GM18520 (cell line): ENCODE measurements around the gene TRIOBP.

Source experiments
- ATAC-seq: cut with Tn5 transposase; IDR thresholded peaks from one replicate; pipeline ENCODE4 v1.9.1; 2021; ENCODE audit not compliant: unreplicated experiment

Gene TRIOBP

DNA sequence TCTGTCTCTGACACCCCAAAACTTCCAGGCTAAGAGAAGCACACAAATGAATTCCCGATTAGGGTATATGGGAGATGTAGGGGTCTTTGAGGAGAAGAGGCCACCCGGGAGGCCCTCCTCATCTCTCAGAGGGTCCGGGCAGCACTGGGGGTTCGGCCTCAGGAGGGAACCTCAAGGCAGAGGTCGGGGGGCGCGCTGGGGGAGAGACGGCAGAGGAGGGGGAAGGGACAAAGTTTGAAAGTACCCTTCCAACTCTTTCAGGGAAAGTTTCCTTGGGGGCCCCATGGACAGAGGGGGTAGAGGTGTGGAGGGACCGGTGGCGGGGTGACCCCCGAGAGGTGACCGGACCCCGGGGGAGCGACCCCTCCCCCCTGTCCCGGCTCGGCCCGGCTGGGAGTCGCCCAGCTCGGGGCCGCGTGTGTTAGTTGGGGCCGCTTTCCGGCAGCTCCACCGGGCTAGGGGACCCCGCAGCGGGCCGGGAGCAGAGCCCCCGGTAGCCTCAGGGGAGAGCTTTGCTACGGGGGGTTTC, 107.6 kb downstream of the TRIOBP start:
- ATAC-seq = no peak

- ATAC-seq = no peak
Observed at GRCh38 chr22:37804881-37805809, 108.3 kb downstream of the TRIOBP start.

GRCh38 chr22:37805810-37806277, 109.0 kb downstream of the TRIOBP start:
- no peak for ATAC-seq

GRCh38 chr22:37806409-37807333, 109.8 kb downstream of the TRIOBP start:
- ATAC-seq = no peak

- ATAC-seq = peak; percentile 75
Observed at GRCh38 chr22:37807410-37808293, 110.8 kb downstream of the TRIOBP start, which contains the start of gene GCAT. Gene GCAT, plus strand, starts transcription at chr22:37807934. Its CDS starts 34 bp downstream, at chr22:37807968.

GRCh38 chr22:37808294-37808657, 111.4 kb downstream of the TRIOBP start:
- no peak for ATAC-seq

- no peak for ATAC-seq
Observed at GRCh38 chr22:37809672-37810333, 113.0 kb downstream of the TRIOBP start.

GRCh38 chr22:37811867-37812266, 115.0 kb downstream of the TRIOBP start:
- no peak for ATAC-seq

- no peak for ATAC-seq
Observed at GRCh38 chr22:37812869-37813678, 116.2 kb downstream of the TRIOBP start.

GRCh38 chr22:37815593-37815992, 118.7 kb downstream of the TRIOBP start:
- no peak for ATAC-seq

DNA sequence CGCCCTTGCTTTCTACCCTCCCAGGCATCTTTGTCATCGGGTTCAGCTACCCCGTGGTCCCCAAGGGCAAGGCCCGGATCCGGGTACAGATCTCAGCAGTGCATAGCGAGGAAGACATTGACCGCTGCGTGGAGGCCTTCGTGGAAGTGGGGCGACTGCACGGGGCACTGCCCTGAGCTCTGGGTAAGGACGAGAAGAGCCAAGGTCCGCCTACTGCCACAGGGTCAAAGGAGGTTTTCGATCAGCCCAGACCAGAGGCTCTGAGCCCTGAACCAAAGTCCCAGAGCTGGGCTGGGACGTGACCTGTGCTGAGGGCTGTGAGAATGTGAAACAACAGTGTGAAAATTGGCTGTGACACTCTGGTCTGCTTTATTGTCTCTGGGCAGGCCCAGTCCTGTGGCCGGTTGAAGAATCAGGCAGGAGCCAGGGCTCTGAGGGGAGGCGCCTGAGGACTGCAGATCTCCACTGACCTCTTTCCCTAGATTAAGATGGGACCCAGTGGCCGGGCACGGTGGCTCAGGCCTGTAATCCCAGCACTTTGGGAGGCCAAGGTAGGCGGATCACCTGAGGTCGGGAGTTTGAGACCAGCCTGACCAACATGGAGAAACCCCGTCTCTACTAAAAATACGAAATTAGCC, 119.8 kb downstream of the TRIOBP start:
- ATAC-seq = no peak

DNA sequence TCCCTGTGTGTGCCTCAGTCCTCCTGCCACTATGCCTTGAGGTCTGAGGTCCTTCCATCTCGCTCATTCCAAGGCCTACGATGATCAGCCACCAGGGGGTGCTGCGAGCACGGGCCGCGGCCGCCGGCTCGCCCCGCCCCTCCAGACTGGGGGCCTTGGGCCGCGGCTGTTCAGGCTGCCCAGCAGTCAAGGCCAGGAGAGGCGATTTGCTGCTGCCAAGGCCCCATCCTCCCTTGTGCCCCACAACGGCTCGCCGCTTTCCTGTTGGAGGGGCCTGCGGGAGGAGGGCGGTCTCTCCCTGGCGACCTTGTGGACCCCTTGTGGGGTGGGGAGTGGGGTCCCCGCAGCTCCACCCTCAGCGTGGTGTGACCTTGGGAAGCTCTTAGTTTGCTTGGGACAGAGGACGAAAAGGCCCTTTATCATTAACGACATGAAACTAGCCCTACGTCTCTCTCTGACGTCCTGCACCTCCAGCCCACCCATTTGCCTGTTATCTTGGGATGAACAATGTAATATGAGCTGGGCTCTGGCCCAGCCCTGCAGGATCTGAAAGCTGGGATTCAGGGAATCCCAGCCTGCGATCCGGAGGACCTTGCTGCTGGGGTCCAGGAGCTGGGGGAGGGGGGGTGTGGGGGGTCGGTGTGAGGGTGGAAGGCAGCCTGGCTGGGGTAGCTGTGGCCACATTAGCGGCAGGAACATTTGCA, 121.0 kb downstream of the TRIOBP start:
- no peak for ATAC-seq

DNA sequence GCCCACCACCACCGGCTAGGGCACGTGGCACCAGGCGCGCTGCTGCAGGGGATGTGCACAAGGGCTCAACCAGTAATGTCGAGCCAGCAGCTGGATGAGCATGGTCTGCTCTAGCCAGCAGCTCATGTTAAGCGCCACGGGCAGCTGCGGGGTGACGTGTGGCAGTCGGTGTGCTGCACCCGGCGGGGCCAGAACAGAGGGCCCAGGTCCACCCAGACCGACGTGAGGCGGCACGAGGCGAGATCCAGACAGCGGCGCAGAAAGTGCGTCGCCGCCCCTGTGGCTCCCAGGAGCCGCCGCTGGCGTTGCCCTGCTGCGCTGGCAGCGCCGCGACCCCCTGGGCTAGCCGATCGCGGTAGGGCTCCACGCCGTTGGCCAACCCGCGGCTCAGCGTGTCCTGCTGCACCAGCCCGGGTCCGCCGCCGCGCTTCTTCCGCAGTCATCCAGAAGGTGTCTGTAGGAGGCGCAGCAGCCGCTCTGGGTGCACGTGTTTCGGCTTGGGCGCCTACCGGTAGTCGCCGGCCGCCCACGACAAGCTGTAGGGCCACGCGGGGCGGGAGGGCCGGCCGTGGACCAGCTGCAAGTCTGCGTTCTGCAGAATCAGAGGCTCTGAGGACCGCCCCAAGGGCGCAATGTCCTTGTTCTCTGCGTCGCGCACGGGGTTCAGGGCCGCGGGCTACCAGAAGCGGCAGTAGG, 121.7 kb downstream of the TRIOBP start:
- no peak for ATAC-seq

DNA sequence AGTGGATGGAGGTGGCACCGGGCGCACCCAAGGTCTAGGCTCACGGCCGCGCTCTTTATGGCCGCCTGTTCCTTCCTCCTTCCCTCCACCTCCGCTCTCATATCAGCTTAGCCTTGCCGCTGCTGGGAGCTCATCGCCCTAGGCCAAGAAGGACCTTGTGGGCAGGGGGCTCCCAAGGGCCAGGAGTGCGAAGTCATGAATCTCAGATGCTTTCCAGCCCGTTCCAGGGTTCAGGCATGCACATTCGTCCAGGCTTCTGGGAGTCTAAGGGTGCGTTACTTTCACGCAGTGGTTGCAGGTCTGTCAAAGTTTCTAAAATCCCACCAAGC, 122.2 kb downstream of the TRIOBP start:
- ATAC-seq = no peak

DNA sequence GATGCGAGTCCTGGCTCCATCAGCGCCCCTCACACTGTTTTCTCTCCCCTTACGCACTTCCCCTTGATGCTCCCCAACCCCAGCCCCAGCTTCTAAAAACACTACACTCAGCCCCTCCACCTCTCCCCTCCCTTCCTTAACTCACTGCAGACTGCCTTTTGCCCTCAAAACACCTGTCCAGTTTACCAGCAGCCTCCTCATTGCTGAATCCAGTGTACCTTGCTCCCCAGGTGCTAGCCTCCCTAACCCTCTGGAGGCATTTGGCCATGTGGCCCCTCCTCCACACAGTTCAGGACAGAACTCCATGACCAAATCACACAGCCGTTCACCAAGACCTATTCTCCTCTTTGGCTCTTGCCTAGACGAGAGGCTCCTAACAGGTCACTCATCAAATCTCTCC, 123.5 kb downstream of the TRIOBP start:
- ATAC-seq = no peak

DNA sequence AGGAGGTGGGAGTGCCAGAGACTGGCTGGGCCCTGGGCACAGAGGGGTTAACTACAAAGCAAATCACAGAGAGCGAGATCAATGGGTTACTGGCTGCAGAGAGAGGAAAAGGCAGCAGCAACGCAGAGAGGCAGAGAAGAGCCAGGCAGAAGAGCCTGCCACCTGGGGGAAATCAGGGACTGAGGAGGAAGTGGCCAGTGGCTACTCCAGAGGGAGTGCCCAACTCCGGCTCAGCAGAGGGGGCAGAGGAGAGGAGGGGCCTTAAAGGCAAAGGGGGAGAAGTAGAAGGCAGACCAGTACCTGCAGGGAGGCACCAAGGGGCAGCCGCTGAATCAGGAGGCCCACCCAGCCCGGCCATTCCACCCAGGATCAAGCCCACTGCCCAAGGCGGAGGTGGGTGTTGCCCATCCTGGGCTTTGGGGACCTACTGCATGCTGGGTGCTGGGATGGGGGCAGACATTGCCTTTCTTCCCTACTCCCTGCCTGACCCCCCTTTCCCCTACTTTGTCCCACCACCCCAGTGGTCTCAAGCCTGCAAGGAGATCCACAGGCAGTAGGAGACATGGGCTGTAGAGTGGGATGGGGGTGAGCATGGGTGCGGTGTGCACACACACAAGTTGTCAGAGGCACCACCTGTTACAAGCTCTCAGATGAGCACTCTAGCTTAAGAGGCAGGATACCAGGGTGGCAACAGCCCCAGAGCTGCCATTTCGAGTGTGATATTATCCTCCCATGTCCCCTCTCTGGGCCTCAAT, 125.4 kb downstream of the TRIOBP start:
- ATAC-seq = no peak
